Suprapubic skin (tissue), 4 donors: ENCODE results near the gene ZBTB6. TPM values are rescaled to one million over a fixed set of nuclear protein-coding genes. Genes with fewer than 3 reads are reported as not detected.

ENCODE experiments used
- DNase-seq, 2 donors: peaks; one replicate each; pipeline ENCODE4 v3.0.0-alpha.2; 2019; ENCODE audit warnings: low spot score in 2 of 2
- H3K27ac ChIP-seq: fragments of 200-600 bp; sonication (generic); one replicate; pipeline ENCODE4 v1.5.1; 2019
- H3K27me3 ChIP-seq: fragments of 200-600 bp; sonication (generic); one replicate; pipeline ENCODE4 v1.5.1; 2019
- H3K36me3 ChIP-seq: fragments of 200-600 bp; sonication (generic); one replicate; pipeline ENCODE4 v1.5.1; 2019
- H3K4me1 ChIP-seq: fragments of 200-600 bp; sonication (generic); one replicate; pipeline ENCODE4 v1.5.1; 2019
- H3K4me3 ChIP-seq: fragments of 200-600 bp; sonication (generic); one replicate; pipeline ENCODE4 v1.5.1; 2019; ENCODE audit warnings: mild to moderate bottlenecking
- H3K9me3 ChIP-seq: fragments of 200-600 bp; sonication (generic); one replicate; pipeline ENCODE4 v1.5.1; 2019
- EP300 ChIP-seq: sonication (generic); formaldehyde crosslinking; IDR thresholded peaks from one replicate; pipeline ENCODE4 v1.6.1; 2017; ENCODE audit warnings: antibody characterized with exemption
- POLR2A ChIP-seq, 2 donors: fragments of 450-650 bp; IDR thresholded peaks; one replicate each; pipeline ENCODE4 v1.6.1; 2017; ENCODE audit warnings: antibody characterized with exemption in 2 of 2, mild to moderate bottlenecking in 2 of 2, moderate library complexity in 2 of 2
- POLR2AphosphoS5 ChIP-seq, 3 donors: sonication (generic); formaldehyde crosslinking; IDR thresholded peaks; one replicate each; pipeline ENCODE4 v1.6.1; 2017; ENCODE audit warnings: antibody characterized with exemption in 3 of 3
- WGBS: methylation state at CpG from one replicate; pipeline ENCODE4 v1.1.5; 2018; 5-methylcytosine and 5-hydroxymethylcytosine counted together
- total RNA-seq, 4 donors: library from RNA; depleted of rRNA; stranded (reverse); fragments of >200 nt; gene quantifications; one replicate each; pipeline ENCODE4 v1.1.0, GENCODE V29; 2016
- TF ChIP-seq, protein P1 (sequence below), 2 donors: fragments of 200-600 bp in 1 of 2; fragments of 450-650 bp in 1 of 2; sonication (generic) in 1 of 2; IDR thresholded peaks; one replicate each; pipeline ENCODE4 v1.5.1; 2016 to 2019; ENCODE audit warnings: antibody characterized with exemption in 2 of 2, mild to moderate bottlenecking in 1 of 2, moderate library complexity in 1 of 2

ZBTB6 gene
- total RNA-seq, 4 donors from 2014 or later = 3.9 to 8.7 (median 6.0) TPM

DNA sequence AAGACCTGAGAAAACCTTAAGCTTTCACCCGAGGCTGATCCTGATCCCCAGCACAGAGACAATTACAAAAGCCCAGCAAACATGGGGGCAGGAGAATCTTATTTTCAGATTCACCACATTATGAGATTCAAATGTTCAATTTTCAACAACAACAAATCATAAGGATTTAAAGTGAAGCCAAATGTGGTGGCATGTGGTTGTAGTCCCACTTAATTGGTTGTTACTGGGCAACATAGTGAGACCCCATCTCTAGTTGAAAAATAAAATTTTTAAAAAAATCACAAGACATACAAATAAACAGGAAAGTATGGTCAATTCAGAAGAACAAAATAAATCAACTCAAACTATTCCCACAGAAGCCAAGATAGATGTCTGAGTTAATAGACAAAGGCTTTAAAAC is 23.8 kb upstream of the ZBTB6 start:
- Histone ChIP-seq H3K4me3 (no peak overlapping the region), H3K4me1 (peaks cover 26% of the 10 kb centered on the region), H3K27me3 (no peaks in the 10 kb centered on the region), H3K36me3 (peaks cover 5% of the 10 kb centered on the region), H3K9me3 (no peaks in the 10 kb centered on the region), H3K27ac (no peak overlapping the region)
- DNase-seq = no peak
- TF ChIP-seq EP300 = no peak
- TF ChIP-seq, protein P1, sequence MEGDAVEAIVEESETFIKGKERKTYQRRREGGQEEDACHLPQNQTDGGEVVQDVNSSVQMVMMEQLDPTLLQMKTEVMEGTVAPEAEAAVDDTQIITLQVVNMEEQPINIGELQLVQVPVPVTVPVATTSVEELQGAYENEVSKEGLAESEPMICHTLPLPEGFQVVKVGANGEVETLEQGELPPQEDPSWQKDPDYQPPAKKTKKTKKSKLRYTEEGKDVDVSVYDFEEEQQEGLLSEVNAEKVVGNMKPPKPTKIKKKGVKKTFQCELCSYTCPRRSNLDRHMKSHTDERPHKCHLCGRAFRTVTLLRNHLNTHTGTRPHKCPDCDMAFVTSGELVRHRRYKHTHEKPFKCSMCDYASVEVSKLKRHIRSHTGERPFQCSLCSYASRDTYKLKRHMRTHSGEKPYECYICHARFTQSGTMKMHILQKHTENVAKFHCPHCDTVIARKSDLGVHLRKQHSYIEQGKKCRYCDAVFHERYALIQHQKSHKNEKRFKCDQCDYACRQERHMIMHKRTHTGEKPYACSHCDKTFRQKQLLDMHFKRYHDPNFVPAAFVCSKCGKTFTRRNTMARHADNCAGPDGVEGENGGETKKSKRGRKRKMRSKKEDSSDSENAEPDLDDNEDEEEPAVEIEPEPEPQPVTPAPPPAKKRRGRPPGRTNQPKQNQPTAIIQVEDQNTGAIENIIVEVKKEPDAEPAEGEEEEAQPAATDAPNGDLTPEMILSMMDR (IDR thresholded peaks at IDR 0.05) = no peak
- 67% methylated on average over 1 of the region's 1 CpG for WGBS

DNA sequence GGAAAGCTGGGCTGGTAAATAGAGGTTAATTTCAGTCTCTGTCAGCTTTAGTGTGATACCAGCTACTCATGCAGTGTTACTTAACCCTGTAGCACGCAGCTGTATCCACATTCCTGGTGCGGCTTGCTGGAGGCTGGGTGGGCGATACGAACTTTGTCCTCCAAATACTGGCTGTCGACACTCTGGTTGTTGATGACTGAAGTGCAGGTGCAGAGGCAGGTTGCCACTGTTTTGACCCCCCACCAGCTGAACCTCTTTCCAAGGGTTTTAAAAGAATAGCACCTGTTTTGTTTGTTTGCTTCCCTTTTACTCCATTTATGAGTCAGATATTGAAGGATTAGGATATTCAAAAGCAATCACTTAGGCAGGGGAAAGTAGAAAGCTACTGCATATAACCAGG is 23.3 kb upstream of the ZBTB6 start:
- peaks cover 5% of the 10 kb centered on the region for H3K36me3 ChIP-seq
- H3K4me1 ChIP-seq = peaks cover 22% of the 10 kb centered on the region
- no peak for DNase-seq
- no peak overlapping the region for H3K27ac ChIP-seq
- 93% methylated on average over 5 of the region's 5 CpGs for WGBS
- H3K4me3 ChIP-seq = no peak overlapping the region
- TF ChIP-seq POLR2AphosphoS5 (IDR thresholded peaks at IDR 0.05) = no peak
- TF ChIP-seq POLR2A (IDR thresholded peaks at IDR 0.05) = no peak
- TF ChIP-seq, protein P1 (IDR thresholded peaks at IDR 0.05) = no peak
- TF ChIP-seq EP300 = no peak
- H3K27me3 ChIP-seq = no peaks in the 10 kb centered on the region
- no peaks in the 10 kb centered on the region for H3K9me3 ChIP-seq

DNA sequence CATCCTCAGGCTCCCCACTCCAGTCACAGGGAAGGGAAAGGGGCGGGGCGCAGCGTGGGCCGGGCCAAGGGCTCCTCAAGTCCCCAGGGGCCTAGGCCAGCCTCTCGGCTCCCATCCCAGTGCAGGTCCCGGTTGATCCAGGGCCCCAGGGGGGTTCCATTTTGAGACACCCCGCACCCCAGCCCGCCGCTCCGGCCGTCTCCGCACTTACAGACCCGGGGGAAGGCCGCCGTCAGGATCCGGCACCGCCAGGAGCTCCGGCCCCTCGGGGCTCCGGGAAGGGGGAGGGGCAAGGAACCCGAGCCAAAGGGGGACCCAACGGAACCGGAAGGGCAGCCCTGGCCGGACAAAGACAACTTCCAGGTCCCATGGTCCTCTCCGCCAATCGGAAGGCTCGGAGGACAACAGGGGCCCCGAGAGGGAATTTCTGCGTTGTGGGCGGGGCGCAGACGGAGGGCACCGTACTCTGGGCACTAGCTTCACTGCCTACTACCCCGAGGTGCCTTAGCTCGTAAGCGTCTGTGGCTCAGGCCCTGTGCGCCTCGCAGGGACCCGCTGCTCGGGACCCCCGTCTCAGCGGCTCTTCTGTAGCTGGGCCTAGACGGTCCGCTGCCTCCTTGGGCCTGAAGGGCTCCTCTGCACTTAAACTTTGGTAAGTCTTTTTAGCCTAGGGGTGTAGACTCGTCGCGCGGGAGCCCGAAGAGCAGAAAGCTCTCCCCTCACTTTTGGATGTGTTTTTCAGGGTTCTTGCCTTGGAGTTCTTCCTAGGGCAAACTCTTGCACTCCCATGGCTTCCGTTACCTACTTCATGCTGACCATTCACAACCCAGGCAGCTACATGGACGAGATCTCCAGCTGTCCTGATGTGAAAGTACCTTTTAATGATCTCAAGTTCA is 18.4 kb upstream of the ZBTB6 start, which contains the start of gene ZBTB26:
TSS of gene ZBTB26 (minus strand) at position 287 of the 896 bp plus-strand sequence. CDS start 11,578 bp downstream, outside the sequence.
- Histone ChIP-seq H3K4me3 (peak within 1 kb of the TSS; percentile 87), H3K27ac (peak within 1 kb of the TSS; percentile 76), H3K9me3 (no peaks in the 10 kb centered on the region), H3K4me1 (peaks cover 31% of the 10 kb centered on the region), H3K27me3 (no peaks in the 10 kb centered on the region), H3K36me3 (peaks cover 4% of the 10 kb centered on the region)
- peak; percentile 97 for DNase-seq
- under 1% methylated on average over 27 of the region's 51 CpGs for WGBS
- no peak for TF ChIP-seq POLR2A (IDR thresholded peaks at IDR 0.05)
- TF ChIP-seq EP300 = no peak
- peak in 2 of 3 donors; percentile 8 for TF ChIP-seq POLR2AphosphoS5 (IDR thresholded peaks at IDR 0.05)

DNA sequence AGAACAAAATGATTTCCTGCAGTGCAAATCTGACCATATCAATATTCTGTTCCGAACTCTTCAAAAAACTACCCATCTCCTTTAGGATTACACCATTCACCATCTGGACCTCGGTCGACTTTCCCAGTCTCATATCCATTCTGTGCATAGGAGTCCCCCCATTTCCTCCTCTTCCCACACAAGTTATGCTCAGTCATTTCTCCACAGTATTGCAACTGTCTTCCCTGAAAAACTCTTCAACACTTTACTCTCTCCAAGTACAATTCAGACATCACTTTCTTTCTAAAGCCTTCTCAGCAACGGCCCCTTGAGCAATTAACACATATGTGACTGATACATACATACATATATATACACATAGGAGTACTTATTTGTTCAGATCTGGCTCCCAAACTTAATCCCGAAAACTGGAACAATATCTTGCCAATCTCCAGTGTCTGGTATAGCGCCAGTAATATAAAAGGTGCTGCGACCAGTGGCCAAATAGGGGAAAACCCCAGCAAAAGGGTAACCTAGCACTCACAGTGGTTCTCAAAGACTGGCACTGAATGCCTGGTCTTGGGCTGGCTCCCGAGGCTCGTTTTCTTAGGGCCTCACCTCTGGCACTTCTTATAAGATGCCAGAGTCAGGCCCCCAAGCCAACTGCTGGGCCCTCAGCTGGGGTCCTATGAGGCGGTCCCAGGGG is 17.6 kb upstream of the ZBTB6 start:
- TF ChIP-seq POLR2AphosphoS5 (IDR thresholded peaks at IDR 0.05) = no peak
- TF ChIP-seq POLR2A (IDR thresholded peaks at IDR 0.05) = no peak
- TF ChIP-seq, protein P1 (IDR thresholded peaks at IDR 0.05) = no peak
- no peak for TF ChIP-seq EP300
- H3K27me3 ChIP-seq = no peaks in the 10 kb centered on the region
- H3K4me3 ChIP-seq = peak overlapping the region; percentile 87
- no peaks in the 10 kb centered on the region for H3K36me3 ChIP-seq
- peak overlapping the region; percentile 76 for H3K27ac ChIP-seq
- H3K9me3 ChIP-seq = no peaks in the 10 kb centered on the region
- H3K4me1 ChIP-seq = peaks cover 31% of the 10 kb centered on the region
- DNase-seq = no peak
- 22% methylated on average over 10 of the region's 10 CpGs for WGBS

DNA sequence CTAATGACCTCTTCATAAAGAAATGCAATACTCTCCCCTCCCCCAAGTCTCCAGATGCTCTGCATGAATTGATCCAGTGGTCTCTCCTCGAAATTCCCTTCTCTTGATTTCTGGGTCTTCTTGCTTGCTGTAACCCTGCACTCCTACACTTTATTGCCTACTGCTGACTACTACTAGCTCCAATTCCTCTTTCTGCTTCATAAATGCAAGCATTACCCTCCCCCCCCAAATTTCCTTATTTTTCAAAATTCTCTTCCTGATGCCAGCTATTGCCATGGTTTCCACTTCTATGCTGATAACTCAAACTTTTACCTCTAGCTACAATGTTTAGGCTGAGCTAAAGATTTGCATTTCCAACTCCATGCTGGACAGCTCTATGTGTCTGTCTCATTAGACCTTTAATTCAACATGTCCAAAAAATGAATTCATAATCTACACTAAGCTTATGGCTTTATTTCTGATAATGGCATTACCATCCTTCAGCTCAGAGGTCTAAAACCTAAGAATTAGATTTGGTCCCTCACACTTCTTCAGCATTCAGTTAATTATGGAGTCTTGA is 16.8 kb upstream of the ZBTB6 start:
- TF ChIP-seq, protein P1 (IDR thresholded peaks at IDR 0.05) = no peak
- TF ChIP-seq POLR2A (IDR thresholded peaks at IDR 0.05) (no peak), EP300 (no peak), POLR2AphosphoS5 (IDR thresholded peaks at IDR 0.05) (no peak)
- H3K9me3 ChIP-seq = no peaks in the 10 kb centered on the region
- H3K36me3 ChIP-seq = no peaks in the 10 kb centered on the region
- DNase-seq = no peak
- WGBS = 90% methylated on average over 1 of the region's 1 CpG
- H3K4me1 ChIP-seq = peaks cover 31% of the 10 kb centered on the region
- H3K27me3 ChIP-seq = no peaks in the 10 kb centered on the region
- H3K27ac ChIP-seq = no peak overlapping the region
- no peak overlapping the region for H3K4me3 ChIP-seq
